OCI-LY1 (cell line): ENCODE measurements around the gene LGMN.

Experiments
- H2AFZ ChIP-seq: fragments of 200-600 bp; sonication (generic), shearing (Covaris generic); 2 replicates; pipeline ENCODE4 v1.6.0; 2014; ENCODE audit warnings: antibody characterized with exemption, mild to moderate bottlenecking, low read length
- H3F3A ChIP-seq: fragments of 200-600 bp; sonication (generic), shearing (Covaris generic); 2 replicates; pipeline ENCODE4 v1.6.0; 2014; ENCODE audit warnings: mild to moderate bottlenecking, antibody characterized with exemption, low read length, moderate library complexity; ENCODE audit not compliant: insufficient read depth
- H3K27ac ChIP-seq: fragments of 200-600 bp; sonication (generic); 2 replicates; pipeline ENCODE4 v1.5.1; 2014; ENCODE audit warnings: low read length, mixed run types, mild to moderate bottlenecking, low read depth; ENCODE audit not compliant: poor library complexity, severe bottlenecking
- H3K27me3 ChIP-seq: fragments of 200-600 bp; sonication (generic); 2 replicates; pipeline ENCODE4 v1.6.0; 2014; ENCODE audit warnings: antibody characterized with exemption, mild to moderate bottlenecking, low read length, moderate library complexity; ENCODE audit not compliant: insufficient read depth
- H3K36me3 ChIP-seq: fragments of 200-600 bp; sonication (generic); 2 replicates; pipeline ENCODE4 v1.6.1; 2014; ENCODE audit warnings: mild to moderate bottlenecking, antibody characterized with exemption, low read length, moderate library complexity, mixed read lengths; ENCODE audit not compliant: insufficient read depth
- H3K4me1 ChIP-seq: fragments of 200-600 bp; sonication (generic); 2 replicates; pipeline ENCODE4 v1.5.1; 2014; ENCODE audit warnings: mild to moderate bottlenecking, low read length, moderate library complexity; ENCODE audit not compliant: insufficient read depth, severe bottlenecking
- H3K4me2 ChIP-seq: fragments of 200-600 bp; sonication (generic), shearing (Covaris generic); 2 replicates; pipeline ENCODE4 v1.6.1; 2014; ENCODE audit warnings: low read length
- H3K4me3 ChIP-seq: fragments of 200-600 bp; sonication (generic); 2 replicates; pipeline ENCODE4 v1.5.1; 2014; ENCODE audit warnings: low read length, low read depth, mild to moderate bottlenecking, mixed read lengths; ENCODE audit not compliant: poor library complexity, severe bottlenecking
- H3K79me2 ChIP-seq: fragments of 200-600 bp; shearing (Covaris generic); 2 replicates; pipeline ENCODE4 v1.6.1; 2016; ENCODE audit warnings: mixed run types, low read length, mixed read lengths; ENCODE audit not compliant: insufficient read depth
- H3K9ac ChIP-seq: fragments of 200-600 bp; sonication (generic), shearing (Covaris generic); 2 replicates; pipeline ENCODE4 v1.6.1; 2014; ENCODE audit warnings: mild to moderate bottlenecking, low read length, mixed read lengths
- H3K9me2 ChIP-seq: fragments of 200-600 bp; sonication (generic), shearing (Covaris generic); 2 replicates; pipeline ENCODE4 v1.6.1; 2014; ENCODE audit warnings: low read depth, mild to moderate bottlenecking, low read length, mixed read lengths
- H3K9me3 ChIP-seq: fragments of 200-600 bp; shearing (Covaris generic); 2 replicates; pipeline ENCODE4 v1.6.1; 2014; ENCODE audit warnings: low read length, mixed read lengths
- H4K20me1 ChIP-seq: fragments of 200-600 bp; sonication (generic), shearing (Covaris generic); 2 replicates; pipeline ENCODE4 v1.6.0; 2016; ENCODE audit warnings: mild to moderate bottlenecking, low read length; ENCODE audit not compliant: insufficient read depth
- CTCF ChIP-seq: fragments of 200-600 bp; sonication (generic), shearing (Covaris generic); IDR thresholded peaks from 2 replicates; pipeline ENCODE4 v1.5.1; 2017; ENCODE audit warnings: mild to moderate bottlenecking, antibody characterized with exemption, low read length, moderate library complexity, mixed read lengths
- EZH2 ChIP-seq: fragments of 200-600 bp; sonication (generic), shearing (Covaris generic); IDR thresholded peaks from 2 replicates; pipeline ENCODE4 v1.8.0; 2017; ENCODE audit warnings: borderline replicate concordance, mixed run types, mild to moderate bottlenecking, antibody characterized with exemption, low read length, moderate library complexity, mixed read lengths

Gene LGMN

GRCh38 chr14:92677087-92677668, 71.2 kb downstream of the LGMN start:
- TF ChIP-seq EZH2, result no peak
- no peak for TF ChIP-seq CTCF
- Histone ChIP-seq H3K9me2 (no peaks in the 10 kb centered on the region), H3K27me3 (no peaks in the 10 kb centered on the region), H3K9ac (no peak overlapping the region), H3K27ac (no peak overlapping the region), H3K36me3 (no peaks in the 10 kb centered on the region), H3K4me2 (no peak overlapping the region), H3K79me2 (no peaks in the 10 kb centered on the region), H4K20me1 (no peaks in the 10 kb centered on the region), H2AFZ (no peak overlapping the region), H3K9me3 (no peaks in the 10 kb centered on the region), H3F3A (no peaks in the 10 kb centered on the region), H3K4me3 (no peak overlapping the region), H3K4me1 (no peaks in the 10 kb centered on the region)

- Histone ChIP-seq H3K4me3 (no peak overlapping the region), H3K4me1 (no peaks in the 10 kb centered on the region), H3K27ac (no peak overlapping the region), H3K9me2 (no peaks in the 10 kb centered on the region), H3K36me3 (no peaks in the 10 kb centered on the region), H3F3A (no peaks in the 10 kb centered on the region), H2AFZ (no peak overlapping the region), H4K20me1 (no peaks in the 10 kb centered on the region), H3K27me3 (no peaks in the 10 kb centered on the region), H3K9ac (no peak overlapping the region), H3K9me3 (no peaks in the 10 kb centered on the region), H3K79me2 (no peaks in the 10 kb centered on the region), H3K4me2 (no peak overlapping the region)
- TF ChIP-seq CTCF (no peak), EZH2 (no peak)
These were observed 71.9 kb downstream of the LGMN start for GRCh38 chr14:92676403-92677086.

GRCh38 chr14:92675976-92676375, 72.5 kb downstream of the LGMN start:
- Histone ChIP-seq H3K36me3 (no peaks in the 10 kb centered on the region), H3K4me3 (no peak overlapping the region), H3K9ac (no peak overlapping the region), H3K4me2 (no peak overlapping the region), H3K9me2 (no peaks in the 10 kb centered on the region), H4K20me1 (no peaks in the 10 kb centered on the region), H3K4me1 (no peaks in the 10 kb centered on the region), H3K79me2 (no peaks in the 10 kb centered on the region), H3K27ac (no peak overlapping the region), H3K9me3 (no peaks in the 10 kb centered on the region), H3F3A (no peaks in the 10 kb centered on the region), H3K27me3 (no peaks in the 10 kb centered on the region), H2AFZ (no peak overlapping the region)
- TF ChIP-seq CTCF (no peak), EZH2 (no peak)
